H9 (cell line): ENCODE results near the gene NHLRC1. TPM values are rescaled to one million over a fixed set of nuclear protein-coding genes. Genes with fewer than 3 reads are reported as not detected.

Experiments
- DNase-seq: peaks from one replicate; pipeline ENCODE4 v3.0.0-alpha.2; 2017
- H2AFZ ChIP-seq: one replicate; pipeline ENCODE4 v1.6.1; 2013; ENCODE audit warnings: mild to moderate bottlenecking, low read length, control low read depth, moderate library complexity
- H2AK5ac ChIP-seq: 2 replicates; pipeline ENCODE4 v1.6.1; 2013; ENCODE audit warnings: low read length, control low read depth, mixed read lengths; ENCODE audit not compliant: insufficient read length
- H2BK120ac ChIP-seq: one replicate; pipeline ENCODE4 v1.6.1; 2013; ENCODE audit warnings: low read depth, mild to moderate bottlenecking, low read length, control low read depth, inconsistent platforms; ENCODE audit not compliant: poor library complexity, severe bottlenecking
- H2BK12ac ChIP-seq: 2 replicates; pipeline ENCODE4 v1.6.1; 2013; ENCODE audit warnings: low read length, control low read depth, mixed read lengths, low read depth; ENCODE audit not compliant: insufficient read length
- H2BK15ac ChIP-seq: 2 replicates; pipeline ENCODE4 v1.6.1; 2013; ENCODE audit warnings: low read depth, low read length, control low read depth
- H2BK20ac ChIP-seq: one replicate; pipeline ENCODE4 v1.6.1; 2013; ENCODE audit warnings: low read depth, mild to moderate bottlenecking, low read length, control low read depth, inconsistent platforms; ENCODE audit not compliant: poor library complexity, severe bottlenecking
- H2BK5ac ChIP-seq: 2 replicates; pipeline ENCODE4 v1.6.1; 2013; ENCODE audit warnings: low read length, control low read depth, mixed read lengths; ENCODE audit not compliant: insufficient read length
- H3K14ac ChIP-seq: 2 replicates; pipeline ENCODE4 v1.6.1; 2013; ENCODE audit warnings: low read length, control low read depth; ENCODE audit not compliant: insufficient read depth
- H3K18ac ChIP-seq: 2 replicates; pipeline ENCODE4 v1.6.1; 2013; ENCODE audit warnings: low read depth, mild to moderate bottlenecking, mixed read lengths, low read length, control low read depth; ENCODE audit not compliant: insufficient read length
- H3K23ac ChIP-seq: 2 replicates; pipeline ENCODE4 v1.6.1; 2013; ENCODE audit warnings: low read length, control low read depth, mixed read lengths, low read depth; ENCODE audit not compliant: insufficient read length
- H3K23me2 ChIP-seq: 2 replicates; pipeline ENCODE4 v1.6.1; 2013; ENCODE audit warnings: low read depth, mild to moderate bottlenecking, mixed read lengths, low read length, control low read depth; ENCODE audit not compliant: insufficient read length, poor library complexity, severe bottlenecking
- H3K27ac ChIP-seq: 2 replicates; pipeline ENCODE4 v1.5.1; 2013; ENCODE audit warnings: low read length, control low read depth, mixed read lengths, low read depth; ENCODE audit not compliant: insufficient read length
- H3K27me3 ChIP-seq: 2 replicates; pipeline ENCODE4 v1.6.1; 2013; ENCODE audit warnings: low read length, control low read depth, inconsistent platforms; ENCODE audit not compliant: insufficient read depth
- H3K4ac ChIP-seq: 2 replicates; pipeline ENCODE4 v1.6.1; 2013; ENCODE audit warnings: low read depth, mild to moderate bottlenecking, control low read depth, inconsistent platforms, low read length, moderate library complexity
- H3K4me1 ChIP-seq: 2 replicates; pipeline ENCODE4 v1.6.1; 2013; ENCODE audit warnings: low read length, control low read depth, inconsistent platforms; ENCODE audit not compliant: insufficient read depth
- H3K4me2 ChIP-seq: 2 replicates; pipeline ENCODE4 v1.6.1; 2013; ENCODE audit warnings: low read length, control low read depth, mixed read lengths; ENCODE audit not compliant: insufficient read length, insufficient read depth
- H3K56ac ChIP-seq: 2 replicates; pipeline ENCODE4 v1.6.1; 2013; ENCODE audit warnings: low read depth, mild to moderate bottlenecking, mixed read lengths, low read length, control low read depth; ENCODE audit not compliant: insufficient read length
- H3K79me1 ChIP-seq: 2 replicates; pipeline ENCODE4 v1.6.1; 2013; ENCODE audit warnings: low read depth, mild to moderate bottlenecking, moderate library complexity, low read length, control low read depth, inconsistent platforms; ENCODE audit not compliant: insufficient read depth, poor library complexity, severe bottlenecking
- H3K79me2 ChIP-seq: 2 replicates; pipeline ENCODE4 v1.6.1; 2013; ENCODE audit warnings: low read length, control low read depth, inconsistent platforms; ENCODE audit not compliant: insufficient read depth
- H3K9ac ChIP-seq: 2 replicates; pipeline ENCODE4 v1.6.1; 2013; ENCODE audit warnings: low read length, control low read depth, mixed read lengths; ENCODE audit not compliant: insufficient read length; ENCODE audit errors: extremely low read depth
- H3K9me3 ChIP-seq: one replicate; pipeline ENCODE4 v1.6.1; 2013; ENCODE audit warnings: low read depth, low read length, inconsistent platforms; ENCODE audit not compliant: control insufficient read depth
- H3T11ph ChIP-seq: one replicate; pipeline ENCODE4 v1.6.1; 2013; ENCODE audit warnings: mild to moderate bottlenecking, low read length, control low read depth, inconsistent platforms
- H4K20me1 ChIP-seq: one replicate; pipeline ENCODE4 v1.6.1; 2013; ENCODE audit not compliant: control insufficient read depth, insufficient read length, insufficient read depth
- H4K5ac ChIP-seq: 2 replicates; pipeline ENCODE4 v1.6.1; 2013; ENCODE audit warnings: low read depth, mild to moderate bottlenecking, mixed read lengths, low read length, control low read depth; ENCODE audit not compliant: insufficient read length
- H4K8ac ChIP-seq: replicated peaks from 2 replicates; pipeline ENCODE4 v1.6.1; 2013; ENCODE audit warnings: low read length, control low read depth, mixed read lengths, low read depth; ENCODE audit not compliant: insufficient read length
- H4K91ac ChIP-seq: 2 replicates; pipeline ENCODE4 v1.6.1; 2013; ENCODE audit warnings: low read depth, mild to moderate bottlenecking, moderate library complexity, mixed read lengths, low read length, control low read depth; ENCODE audit not compliant: insufficient read length
- H3K27ac Mint-ChIP-seq, 3 experiments: 2 replicates in 2 of 3; 3 replicates in 1 of 3; pipeline ENCODE4 v1.8.0; 2020 to 2021; ENCODE audit warnings: mixed read lengths in 3 of 3, mild to moderate bottlenecking in 1 of 3, moderate library complexity in 1 of 3
- H3K27me3 Mint-ChIP-seq: 2 replicates; pipeline ENCODE4 v1.8.0; 2021; ENCODE audit warnings: low read depth, mild to moderate bottlenecking, moderate library complexity, mixed read lengths
- H3K36me3 Mint-ChIP-seq, 3 experiments: 2 replicates in 2 of 3; 3 replicates in 1 of 3; pipeline ENCODE4 v1.8.0; 2020 to 2021; ENCODE audit warnings: low read depth in 3 of 3, mixed read lengths in 3 of 3; ENCODE audit not compliant: insufficient read depth in 1 of 3
- H3K4me1 Mint-ChIP-seq, 2 experiments: 2 replicates each; pipeline ENCODE4 v1.8.0; 2020; ENCODE audit warnings: mixed read lengths in 2 of 2
- H3K4me3 Mint-ChIP-seq, 2 experiments: 2 replicates in 1 of 2; 3 replicates in 1 of 2; pipeline ENCODE4 v1.8.0; 2020 to 2021; ENCODE audit warnings: mild to moderate bottlenecking in 2 of 2, mixed read lengths in 2 of 2, moderate library complexity in 1 of 2
- H3K9me3 Mint-ChIP-seq, 2 experiments: 2 replicates in 1 of 2; 3 replicates in 1 of 2; pipeline ENCODE4 v1.8.0; 2020; ENCODE audit warnings: mild to moderate bottlenecking in 2 of 2, mixed read lengths in 2 of 2, moderate library complexity in 1 of 2
- CTCF ChIP-seq: fragments of 200-600 bp; sonication (generic); conservative IDR thresholded peaks from 3 replicates; pipeline ENCODE4 v1.8.0; 2021; ENCODE audit warnings: antibody characterized with exemption, mild to moderate bottlenecking
- WGBS: extraction: QIAGEN DNeasy Blood & Tissue Kit; methylation state at CpG from one replicate; pipeline ENCODE4 v1.1.7; 2013; ENCODE audit warnings: missing lambda C conversion rate, low lambda C conversion rate, mixed read lengths; ENCODE audit not compliant: insufficient read length; ENCODE audit errors: extremely low coverage; 5-methylcytosine and 5-hydroxymethylcytosine counted together
- total RNA-seq: library from RNA; stranded (reverse); gene quantifications from 2 replicates; pipeline ENCODE4 v1.2.1, GENCODE V29; 2021

NHLRC1 gene
- total RNA-seq, 1 experiment from 2014 or later, result 1.5 TPM

- no peak for TF ChIP-seq CTCF
- WGBS, result no CpG with 5 or more reads among the region's 2 CpGs
- H3K27me3 ChIP-seq, result no peaks in the 10 kb centered on the region
These were observed 20.6 kb downstream of the NHLRC1 start for GRCh38 chr6:18101873-18102272.

More at GRCh38 chr6:18101873-18102272, 20.6 kb downstream of the NHLRC1 start:
- no peak overlapping the region for H2BK15ac ChIP-seq
- no peak overlapping the region for H2BK12ac ChIP-seq
- H3K36me3 Mint-ChIP-seq, result peaks cover 0 to 7% (median under 1%) of the 10 kb centered on the region in 3 experiments; a peak in 3 of 7 replicates
- no peak overlapping the region for H3K23ac ChIP-seq
- no peak overlapping the region for H3T11ph ChIP-seq
- H3K79me2 ChIP-seq, result no peaks in the 10 kb centered on the region
- H3K4me1 Mint-ChIP-seq, result no peaks in the 10 kb centered on the region
- no peak overlapping the region for H2AFZ ChIP-seq
- no peak overlapping the region for H3K18ac ChIP-seq
- no peak overlapping the region for H3K27ac Mint-ChIP-seq
- no peaks in the 10 kb centered on the region for H4K20me1 ChIP-seq
- H3K23me2 ChIP-seq, result no peaks in the 10 kb centered on the region
- H3K9me3 ChIP-seq, result no peaks in the 10 kb centered on the region
- no peaks in the 10 kb centered on the region for H3K4me1 ChIP-seq
- H3K9me3 Mint-ChIP-seq, result peaks cover 5 to 7% of the 10 kb centered on the region in 2 experiments
- no peak overlapping the region for H2BK120ac ChIP-seq
- no peak overlapping the region for H3K4ac ChIP-seq
- no peak overlapping the region for H3K27ac ChIP-seq
- no peak overlapping the region for H3K14ac ChIP-seq
- no peaks in the 10 kb centered on the region for H3K27me3 Mint-ChIP-seq
- H4K91ac ChIP-seq, result no peak overlapping the region
- H3K9ac ChIP-seq, result no peak overlapping the region
- H4K5ac ChIP-seq, result no peak overlapping the region
- no peak overlapping the region for H3K56ac ChIP-seq
- H3K79me1 ChIP-seq, result no peaks in the 10 kb centered on the region
- no peak overlapping the region for H3K4me2 ChIP-seq
- no peak overlapping the region for H2BK20ac ChIP-seq
- H2AK5ac ChIP-seq, result no peak overlapping the region
- no peak overlapping the region for H4K8ac ChIP-seq
- no peak for DNase-seq
- no peak overlapping the region for H3K4me3 Mint-ChIP-seq
- no peak overlapping the region for H2BK5ac ChIP-seq
